ENCODE data around the gene MMP20. TPM values are rescaled to one million over a fixed set of nuclear protein-coding genes. Genes with fewer than 3 reads are reported as not detected.

Gene MMP20
- polyA plus RNA-seq, 1 experiment, result not detected

- Histone ChIP-seq H3K4me3 (ENCODE audit: low read depth, low read length) (no peak overlapping the region), H3K27me3 (ENCODE audit: control insufficient read depth, insufficient read depth, low read length) (no peaks in the 10 kb centered on the region), H3K9me3 (ENCODE audit: control insufficient read depth, insufficient read depth, low read length) (no peaks in the 10 kb centered on the region), H3K27ac (ENCODE audit: low read depth, low read length) (no peak overlapping the region)
- DNase-seq (ENCODE audit: low read depth, low spot score), result no peak
- POLR2A ChIA-PET, result no interaction called here
- CTCF ChIA-PET, result no interaction called here
- TF ChIP-seq, protein P1, sequence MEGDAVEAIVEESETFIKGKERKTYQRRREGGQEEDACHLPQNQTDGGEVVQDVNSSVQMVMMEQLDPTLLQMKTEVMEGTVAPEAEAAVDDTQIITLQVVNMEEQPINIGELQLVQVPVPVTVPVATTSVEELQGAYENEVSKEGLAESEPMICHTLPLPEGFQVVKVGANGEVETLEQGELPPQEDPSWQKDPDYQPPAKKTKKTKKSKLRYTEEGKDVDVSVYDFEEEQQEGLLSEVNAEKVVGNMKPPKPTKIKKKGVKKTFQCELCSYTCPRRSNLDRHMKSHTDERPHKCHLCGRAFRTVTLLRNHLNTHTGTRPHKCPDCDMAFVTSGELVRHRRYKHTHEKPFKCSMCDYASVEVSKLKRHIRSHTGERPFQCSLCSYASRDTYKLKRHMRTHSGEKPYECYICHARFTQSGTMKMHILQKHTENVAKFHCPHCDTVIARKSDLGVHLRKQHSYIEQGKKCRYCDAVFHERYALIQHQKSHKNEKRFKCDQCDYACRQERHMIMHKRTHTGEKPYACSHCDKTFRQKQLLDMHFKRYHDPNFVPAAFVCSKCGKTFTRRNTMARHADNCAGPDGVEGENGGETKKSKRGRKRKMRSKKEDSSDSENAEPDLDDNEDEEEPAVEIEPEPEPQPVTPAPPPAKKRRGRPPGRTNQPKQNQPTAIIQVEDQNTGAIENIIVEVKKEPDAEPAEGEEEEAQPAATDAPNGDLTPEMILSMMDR (IDR thresholded peaks at IDR 0.05; ENCODE audit: low read depth, low read length), result no peak
Observed at GRCh38 chr11:102662607-102663006, 37.5 kb upstream of the MMP20 start.

GRCh38 chr11:102661040-102661439 is 35.9 kb upstream of the MMP20 start:
- DNase-seq (ENCODE audit: low read depth, low spot score), result no peak
- Histone ChIP-seq H3K4me3 (ENCODE audit: low read depth, low read length) (no peak overlapping the region), H3K27ac (ENCODE audit: low read depth, low read length) (no peak overlapping the region), H3K27me3 (ENCODE audit: control insufficient read depth, insufficient read depth, low read length) (peaks cover 3% of the 10 kb centered on the region), H3K9me3 (ENCODE audit: control insufficient read depth, insufficient read depth, low read length) (no peaks in the 10 kb centered on the region)
- ChIA-PET POLR2A (no interaction called here), CTCF (no interaction called here)
- TF ChIP-seq, protein P1 (IDR thresholded peaks at IDR 0.05; ENCODE audit: low read depth, low read length), result no peak

DNA sequence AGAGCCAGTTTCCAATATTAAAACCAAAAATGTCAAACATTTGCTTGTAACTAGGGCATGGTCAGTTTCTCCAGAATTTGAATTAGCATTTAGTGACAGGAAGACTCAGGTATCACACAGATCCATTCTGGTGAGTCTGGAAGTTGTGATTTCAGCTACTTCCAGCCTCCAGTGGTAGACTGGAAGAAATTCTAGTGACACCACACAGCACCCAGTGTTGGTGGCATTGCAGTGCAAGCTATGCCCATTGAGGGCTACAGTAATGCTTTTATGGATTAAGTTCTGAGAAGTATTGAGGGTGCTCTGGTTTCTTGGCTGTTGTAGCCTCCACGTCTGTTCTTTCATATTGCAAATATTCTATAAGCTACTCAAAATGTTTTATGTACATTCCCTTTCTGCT is 31.4 kb upstream of the MMP20 start:
- no peak for DNase-seq (ENCODE audit: low read depth, low spot score)
- no peak overlapping the region for H3K27ac ChIP-seq (ENCODE audit: low read depth, low read length)
- ChIA-PET POLR2A (no interaction called here), CTCF (interaction anchor here (2.5 kb wide), 1 partner anchor 10 kb away, joined by 20 read pairs; no protein-coding TSS in a partner anchor)
- no peak overlapping the region for H3K4me3 ChIP-seq (ENCODE audit: low read depth, low read length)
- H3K27me3 ChIP-seq (ENCODE audit: control insufficient read depth, insufficient read depth, low read length), result peaks cover 3% of the 10 kb centered on the region
- H3K9me3 ChIP-seq (ENCODE audit: control insufficient read depth, insufficient read depth, low read length), result no peaks in the 10 kb centered on the region; the same call in 1 of the 2 replicates
- TF ChIP-seq, protein P1 (IDR thresholded peaks at IDR 0.05; ENCODE audit: low read depth, low read length), result no peak

GRCh38 chr11:102655547-102655946 is 30.4 kb upstream of the MMP20 start:
- TF ChIP-seq, protein P1 (IDR thresholded peaks at IDR 0.05; ENCODE audit: low read depth, low read length), result no peak
- CTCF ChIA-PET, result interaction anchor here (1.6 to 1.9 kb wide), 2 partner anchors 9 to 11 kb away, joined by 4 to 6 read pairs; no protein-coding TSS in a partner anchor
- Histone ChIP-seq H3K9me3 (ENCODE audit: control insufficient read depth, insufficient read depth, low read length) (no peaks in the 10 kb centered on the region; the same call in 1 of the 2 replicates), H3K27ac (ENCODE audit: low read depth, low read length) (no peak overlapping the region), H3K27me3 (ENCODE audit: control insufficient read depth, insufficient read depth, low read length) (peaks cover 3% of the 10 kb centered on the region), H3K4me3 (ENCODE audit: low read depth, low read length) (no peak overlapping the region)
- DNase-seq (ENCODE audit: low read depth, low spot score), result no peak
- POLR2A ChIA-PET, result no interaction called here

GRCh38 chr11:102654761-102655160 is 29.6 kb upstream of the MMP20 start:
- H3K9me3 ChIP-seq (ENCODE audit: control insufficient read depth, insufficient read depth, low read length), result no peaks in the 10 kb centered on the region; the same call in 1 of the 2 replicates
- TF ChIP-seq, protein P1 (IDR thresholded peaks at IDR 0.05; ENCODE audit: low read depth, low read length), result no peak
- no peak overlapping the region for H3K4me3 ChIP-seq (ENCODE audit: low read depth, low read length)
- DNase-seq (ENCODE audit: low read depth, low spot score), result no peak
- CTCF ChIA-PET, result interaction anchor here (1.6 to 1.9 kb wide), 2 partner anchors 10 to 12 kb away, joined by 4 to 6 read pairs; no protein-coding TSS in a partner anchor
- H3K27ac ChIP-seq (ENCODE audit: low read depth, low read length), result no peak overlapping the region
- POLR2A ChIA-PET, result no interaction called here
- peaks cover 3% of the 10 kb centered on the region for H3K27me3 ChIP-seq (ENCODE audit: control insufficient read depth, insufficient read depth, low read length)
